HG02938 (cell line): ENCODE measurements around the gene CAPN9.
A peak's percentile ranks its signal among the peaks of the same experiment; 100 is the strongest.

Source experiments
- ATAC-seq: cut with Tn5 transposase; IDR thresholded peaks from one replicate; pipeline ENCODE4 v1.9.1; 2021; ENCODE audit warnings: mild to moderate bottlenecking, moderate library complexity; ENCODE audit not compliant: unreplicated experiment

CAPN9 gene

GRCh38 chr1:230768903-230769570 lies 21.8 kb downstream of the CAPN9 start:
- no peak for ATAC-seq

GRCh38 chr1:230770317-230770716 lies 23.1 kb downstream of the CAPN9 start:
- no peak for ATAC-seq

- no peak for ATAC-seq
Measured at GRCh38 chr1:230771773-230772354, 24.7 kb downstream of the CAPN9 start.

GRCh38 chr1:230772457-230773395 lies 25.5 kb downstream of the CAPN9 start:
- no peak for ATAC-seq

GRCh38 chr1:230773396-230774033 lies 26.3 kb downstream of the CAPN9 start:
- no peak for ATAC-seq

- no peak for ATAC-seq
Measured at GRCh38 chr1:230778916-230779590, 31.9 kb downstream of the CAPN9 start.

- no peak for ATAC-seq
Measured at GRCh38 chr1:230781131-230781530, 33.9 kb downstream of the CAPN9 start.

- peak; percentile 52 for ATAC-seq
Measured at GRCh38 chr1:230781594-230781993, 34.4 kb downstream of the CAPN9 start.

GRCh38 chr1:230784163-230784562 lies 37.0 kb downstream of the CAPN9 start:
- ATAC-seq = no peak

GRCh38 chr1:230785636-230786384 lies 38.6 kb downstream of the CAPN9 start:
- ATAC-seq = no peak

GRCh38 chr1:230786385-230786753 lies 39.2 kb downstream of the CAPN9 start:
- ATAC-seq = no peak

- no peak for ATAC-seq
Measured at GRCh38 chr1:230787471-230787870, 40.3 kb downstream of the CAPN9 start.

- no peak for ATAC-seq
Measured at GRCh38 chr1:230788561-230789275, 41.5 kb downstream of the CAPN9 start.

GRCh38 chr1:230790026-230790425 lies 42.8 kb downstream of the CAPN9 start:
- ATAC-seq = no peak

- no peak for ATAC-seq
Measured at GRCh38 chr1:230791986-230792564, 44.9 kb downstream of the CAPN9 start.

GRCh38 chr1:230792691-230793462 lies 45.7 kb downstream of the CAPN9 start:
- ATAC-seq = no peak

- ATAC-seq = no peak
Measured at GRCh38 chr1:230793463-230793745, 46.2 kb downstream of the CAPN9 start.

- ATAC-seq = no peak
Measured at GRCh38 chr1:230794431-230794830, 47.2 kb downstream of the CAPN9 start.
